AG04450 (cell line): ENCODE results near the gene TNFRSF21. TPM values are rescaled to one million over a fixed set of nuclear protein-coding genes. Genes with fewer than 3 reads are reported as not detected.

ENCODE experiments used
- CTCF ChIA-PET: fragments of 300-600, 350-600 bp; formaldehyde crosslinking; extraction: SDS; loops from one replicate; lab custom pipeline; 2022; ENCODE audit warnings: antibody characterized with exemption, inconsistent platforms; lab: Charles Lee
- POLR2A ChIA-PET: fragments of 350-600 bp; formaldehyde crosslinking; extraction: SDS; loops from one replicate; lab custom pipeline; 2021; ENCODE audit warnings: antibody characterized with exemption, inconsistent platforms; lab: Yijun Ruan, JAX
- DNase-seq: peaks from one replicate; pipeline ENCODE4 v3.0.0-alpha.2; 2011; ENCODE audit warnings: low read depth, low spot score
- H3K27ac ChIP-seq: one replicate; pipeline ENCODE4 v1.5.1; 2012; ENCODE audit warnings: low read depth, low read length, control low read depth
- H3K27me3 ChIP-seq: one replicate; pipeline ENCODE4 v1.6.0; 2012; ENCODE audit warnings: low read length; ENCODE audit not compliant: control insufficient read depth, insufficient read depth
- H3K4me3 ChIP-seq: 2 replicates; pipeline ENCODE4 v1.5.1; 2011; ENCODE audit warnings: mild to moderate bottlenecking, low read depth, low read length, control low read depth
- H3K9me3 ChIP-seq: 2 replicates; pipeline ENCODE4 v1.5.1; 2012; ENCODE audit warnings: low read length; ENCODE audit not compliant: control insufficient read depth, insufficient read depth
- polyA plus RNA-seq: library from polyadenylated mRNA; depleted of rRNA; stranded (reverse); fragments of >200 nt; gene quantifications from 2 replicates; pipeline ENCODE4 v1.2.3, GENCODE V29; 2011
- TF ChIP-seq, protein P1 (sequence below): IDR thresholded peaks from 2 replicates; pipeline ENCODE4 v1.5.1; 2011; ENCODE audit warnings: low read depth, low read length, control low read depth, inconsistent platforms

Gene TNFRSF21
- polyA plus RNA-seq, 1 experiment: 21.7 TPM

DNA sequence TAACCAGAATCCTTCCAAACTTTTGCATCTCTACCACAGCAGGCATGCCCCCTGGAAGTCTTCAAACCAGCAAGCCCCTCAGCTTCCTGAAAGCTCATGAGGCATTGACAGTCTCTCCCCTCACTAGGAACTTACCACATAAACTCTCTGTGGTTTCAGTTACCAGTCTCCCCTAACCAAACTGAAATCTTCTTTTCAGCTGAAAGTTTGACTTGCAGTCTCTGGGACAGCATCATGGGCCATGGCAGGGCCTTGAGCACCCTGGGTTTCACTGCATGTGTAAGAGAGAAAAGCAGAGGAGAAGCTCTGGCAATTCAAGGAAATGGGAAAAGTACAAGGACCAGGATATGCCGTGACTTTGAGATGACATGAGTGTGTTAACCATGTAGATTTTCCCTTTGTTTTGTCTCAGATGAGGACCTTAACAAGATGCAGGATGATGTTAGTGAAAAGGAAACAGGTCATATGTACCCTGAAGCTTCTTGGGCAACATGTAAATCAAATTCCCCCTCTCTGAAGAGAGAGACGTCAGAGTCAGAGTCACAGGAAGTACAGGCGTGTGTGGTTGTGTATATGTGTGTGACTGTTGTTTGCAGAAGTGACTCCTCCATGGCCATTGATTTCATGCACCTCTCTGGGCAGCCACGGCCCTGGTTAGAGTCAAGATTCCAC, 106.3 kb downstream of the TNFRSF21 start:
- Histone ChIP-seq H3K27ac (no peak overlapping the region), H3K27me3 (no peaks in the 10 kb centered on the region), H3K4me3 (no peak overlapping the region), H3K9me3 (no peaks in the 10 kb centered on the region)
- TF ChIP-seq, protein P1, sequence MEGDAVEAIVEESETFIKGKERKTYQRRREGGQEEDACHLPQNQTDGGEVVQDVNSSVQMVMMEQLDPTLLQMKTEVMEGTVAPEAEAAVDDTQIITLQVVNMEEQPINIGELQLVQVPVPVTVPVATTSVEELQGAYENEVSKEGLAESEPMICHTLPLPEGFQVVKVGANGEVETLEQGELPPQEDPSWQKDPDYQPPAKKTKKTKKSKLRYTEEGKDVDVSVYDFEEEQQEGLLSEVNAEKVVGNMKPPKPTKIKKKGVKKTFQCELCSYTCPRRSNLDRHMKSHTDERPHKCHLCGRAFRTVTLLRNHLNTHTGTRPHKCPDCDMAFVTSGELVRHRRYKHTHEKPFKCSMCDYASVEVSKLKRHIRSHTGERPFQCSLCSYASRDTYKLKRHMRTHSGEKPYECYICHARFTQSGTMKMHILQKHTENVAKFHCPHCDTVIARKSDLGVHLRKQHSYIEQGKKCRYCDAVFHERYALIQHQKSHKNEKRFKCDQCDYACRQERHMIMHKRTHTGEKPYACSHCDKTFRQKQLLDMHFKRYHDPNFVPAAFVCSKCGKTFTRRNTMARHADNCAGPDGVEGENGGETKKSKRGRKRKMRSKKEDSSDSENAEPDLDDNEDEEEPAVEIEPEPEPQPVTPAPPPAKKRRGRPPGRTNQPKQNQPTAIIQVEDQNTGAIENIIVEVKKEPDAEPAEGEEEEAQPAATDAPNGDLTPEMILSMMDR: no peak
- no peak for DNase-seq
- CTCF ChIA-PET: no interaction called here
- POLR2A ChIA-PET: no interaction called here

DNA sequence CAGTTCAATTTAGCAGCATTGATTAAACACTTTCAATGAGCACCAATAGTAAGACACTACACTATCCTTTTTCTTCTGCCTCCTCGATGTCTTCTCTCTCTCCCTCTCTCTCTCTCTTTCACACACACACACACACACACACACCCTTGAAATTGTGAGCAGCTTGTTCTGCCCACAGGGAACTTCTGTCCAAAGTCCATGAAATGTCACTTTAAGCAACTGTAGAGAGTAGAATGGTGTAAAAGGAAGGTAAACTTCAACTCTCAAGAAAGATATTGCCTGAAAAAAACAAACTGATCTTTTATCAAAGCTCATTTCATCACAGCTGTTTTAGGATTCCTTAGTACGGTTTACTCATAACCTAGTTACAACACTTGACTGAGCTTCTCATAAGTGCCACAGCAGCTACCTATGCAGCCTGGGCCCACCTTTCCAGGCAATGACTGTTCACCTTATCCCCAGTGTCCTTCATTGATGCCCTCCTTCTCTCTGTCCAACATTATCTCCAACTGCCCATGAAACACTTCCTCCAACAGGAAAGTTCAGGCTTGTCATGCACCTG, 107.0 kb downstream of the TNFRSF21 start:
- no peaks in the 10 kb centered on the region for H3K27me3 ChIP-seq
- H3K27ac ChIP-seq: no peak overlapping the region
- H3K9me3 ChIP-seq: no peaks in the 10 kb centered on the region
- ChIA-PET POLR2A (no interaction called here), CTCF (interaction anchor here (1.1 kb wide), 1 partner anchor 9 kb away, joined by 3 read pairs; no protein-coding TSS in a partner anchor)
- TF ChIP-seq, protein P1: no peak
- no peak overlapping the region for H3K4me3 ChIP-seq
- no peak for DNase-seq

DNA sequence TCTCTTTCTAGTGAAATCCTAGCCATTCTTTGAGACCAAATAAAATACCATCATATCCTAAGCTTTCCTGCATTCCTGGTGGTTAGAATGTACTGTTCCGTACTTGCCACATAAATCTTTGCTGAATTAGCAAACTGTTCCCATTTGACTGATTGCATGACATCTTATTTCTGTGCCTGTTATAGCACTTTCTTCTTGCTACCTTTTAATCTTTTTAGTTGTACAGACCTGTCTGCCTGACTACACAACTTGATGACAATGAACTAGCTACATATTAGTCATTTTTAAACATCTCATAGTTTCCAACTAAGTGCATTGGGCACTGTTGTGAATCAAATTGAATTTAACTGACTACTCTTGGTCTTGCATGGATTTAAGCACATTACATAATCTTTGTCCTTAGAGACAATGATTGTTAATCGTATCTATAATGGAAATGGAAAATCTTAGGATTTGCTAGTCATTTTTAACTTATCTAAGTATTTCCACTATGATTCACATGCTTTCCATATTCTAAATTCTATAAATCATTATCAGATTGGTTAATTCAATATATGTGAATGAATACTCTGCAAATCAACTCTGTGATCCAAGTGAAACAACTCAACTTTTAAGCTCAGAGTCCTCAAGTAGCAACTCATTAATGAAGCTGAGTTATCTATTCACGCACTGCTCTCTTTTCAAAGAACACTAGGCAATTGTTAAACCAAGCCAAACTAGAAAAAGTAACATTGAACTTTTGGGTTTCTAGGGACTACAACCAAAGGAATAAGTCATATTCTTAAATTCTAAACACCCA, 109.0 kb downstream of the TNFRSF21 start:
- H3K27me3 ChIP-seq: no peaks in the 10 kb centered on the region
- no peak for DNase-seq
- no peaks in the 10 kb centered on the region for H3K9me3 ChIP-seq
- ChIA-PET POLR2A (no interaction called here), CTCF (no interaction called here)
- H3K4me3 ChIP-seq: no peak overlapping the region
- TF ChIP-seq, protein P1: no peak
- no peak overlapping the region for H3K27ac ChIP-seq

- Histone ChIP-seq H3K27me3 (no peaks in the 10 kb centered on the region), H3K27ac (no peak overlapping the region), H3K4me3 (peak overlapping the region; percentile 34), H3K9me3 (no peaks in the 10 kb centered on the region)
- no peak for DNase-seq
- ChIA-PET POLR2A (no interaction called here), CTCF (interaction anchor here (0.6 to 1.1 kb wide), 2 partner anchors 8 to 102 kb away, joined by 3 read pairs; no protein-coding TSS in a partner anchor)
- TF ChIP-seq, protein P1: no peak
Observed at GRCh38 chr6:47197682-47198640, 111.7 kb downstream of the TNFRSF21 start.
